A549 (cell line): ENCODE results near the gene IP6K1.

Source experiments
- CEBPB ChIP-seq, 2 experiments: fragments of >200 bp in 1 of 2; sonication (Bioruptor Twin) in 1 of 2; formaldehyde crosslinking in 1 of 2; IDR thresholded peaks; 2 replicates each; pipeline ENCODE4 v1.6.1; 2012 to 2016
- EP300 ChIP-seq, 2 experiments: fragments of >200 bp; sonication (Bioruptor Twin); formaldehyde crosslinking; IDR thresholded peaks; 2 replicates in 1 of 2; 3 replicates in 1 of 2; pipeline ENCODE4 v1.6.1; 2016 to 2017
- HDAC2 ChIP-seq: fragments of 200-600 bp; sonication (generic); IDR thresholded peaks from 2 replicates; pipeline ENCODE4 v1.6.1; 2016
- KDM1A ChIP-seq: fragments of 200-600 bp; sonication (generic); IDR thresholded peaks from 2 replicates; pipeline ENCODE4 v1.6.1; 2016; ENCODE audit warnings: low read depth, mild to moderate bottlenecking
- MAFK ChIP-seq: fragments of 450-650 bp; IDR thresholded peaks from 2 replicates; pipeline ENCODE4 v1.6.1; 2014; ENCODE audit not compliant: partially characterized antibody
- POLR2A ChIP-seq: IDR thresholded peaks from 2 replicates; pipeline ENCODE4 v1.6.1; 2012; ENCODE audit warnings: mild to moderate bottlenecking, low read length
- POLR2AphosphoS2 ChIP-seq: conservative IDR thresholded peaks from 2 replicates; pipeline ENCODE4 v1.6.1; 2012; ENCODE audit warnings: low read length, improper control_type of control experiment, inconsistent platforms
- RAD21 ChIP-seq, 2 experiments: fragments of >200 bp in 1 of 2; sonication (Bioruptor Twin) in 1 of 2; formaldehyde crosslinking in 1 of 2; IDR thresholded peaks in 1 of 2; conservative IDR thresholded peaks in 1 of 2; 2 replicates in 1 of 2; 3 replicates in 1 of 2; pipeline ENCODE4 v1.6.1; 2012 to 2018; ENCODE audit warnings: inconsistent platforms in 1 of 2
- RCOR1 ChIP-seq: fragments of 150-350 bp; IDR thresholded peaks from 2 replicates; pipeline ENCODE4 v1.6.1; 2014; ENCODE audit warnings: antibody characterized with exemption, low read length, low read depth
- TF ChIP-seq, protein P1 (sequence below): fragments of >200 bp; sonication (Bioruptor Twin); formaldehyde crosslinking; IDR thresholded peaks from 3 replicates; pipeline ENCODE4 v1.5.1; 2016
- TF ChIP-seq, protein P2 (sequence below): fragments of >200 bp; sonication (Bioruptor Twin); formaldehyde crosslinking; IDR thresholded peaks from 2 replicates; pipeline ENCODE4 v1.6.1; 2016
- TF ChIP-seq, protein P3 (sequence below): fragments of 150-350 bp; IDR thresholded peaks from 2 replicates; pipeline ENCODE4 v1.6.1; 2014; ENCODE audit warnings: low read depth, mild to moderate bottlenecking, low read length

DNA sequence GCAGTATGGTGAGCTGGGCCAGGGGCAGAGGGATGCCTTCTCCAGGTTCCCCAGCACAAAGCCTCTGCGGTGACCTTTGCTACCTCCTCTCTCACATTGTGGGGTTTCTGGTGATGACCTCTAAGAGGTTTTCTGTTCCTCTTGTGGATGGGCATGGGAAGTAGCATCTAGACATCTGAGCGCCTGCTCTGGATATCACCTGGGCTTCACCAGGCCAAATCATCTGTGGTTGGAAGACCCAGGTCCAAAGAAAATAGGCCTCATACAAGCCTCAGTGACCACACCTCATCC lies 105.2 kb downstream of the IP6K1 start:
- no peak for TF ChIP-seq POLR2A
- TF ChIP-seq, protein P1, sequence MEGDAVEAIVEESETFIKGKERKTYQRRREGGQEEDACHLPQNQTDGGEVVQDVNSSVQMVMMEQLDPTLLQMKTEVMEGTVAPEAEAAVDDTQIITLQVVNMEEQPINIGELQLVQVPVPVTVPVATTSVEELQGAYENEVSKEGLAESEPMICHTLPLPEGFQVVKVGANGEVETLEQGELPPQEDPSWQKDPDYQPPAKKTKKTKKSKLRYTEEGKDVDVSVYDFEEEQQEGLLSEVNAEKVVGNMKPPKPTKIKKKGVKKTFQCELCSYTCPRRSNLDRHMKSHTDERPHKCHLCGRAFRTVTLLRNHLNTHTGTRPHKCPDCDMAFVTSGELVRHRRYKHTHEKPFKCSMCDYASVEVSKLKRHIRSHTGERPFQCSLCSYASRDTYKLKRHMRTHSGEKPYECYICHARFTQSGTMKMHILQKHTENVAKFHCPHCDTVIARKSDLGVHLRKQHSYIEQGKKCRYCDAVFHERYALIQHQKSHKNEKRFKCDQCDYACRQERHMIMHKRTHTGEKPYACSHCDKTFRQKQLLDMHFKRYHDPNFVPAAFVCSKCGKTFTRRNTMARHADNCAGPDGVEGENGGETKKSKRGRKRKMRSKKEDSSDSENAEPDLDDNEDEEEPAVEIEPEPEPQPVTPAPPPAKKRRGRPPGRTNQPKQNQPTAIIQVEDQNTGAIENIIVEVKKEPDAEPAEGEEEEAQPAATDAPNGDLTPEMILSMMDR: no peak
- no peak for TF ChIP-seq RAD21 (conservative IDR thresholded peaks at IDR 0.05 in 1 of 2, IDR thresholded peaks at IDR 0.05 in 1 of 2)
- no peak for TF ChIP-seq EP300 (IDR thresholded peaks at IDR 0.05)
- TF ChIP-seq, protein P2, sequence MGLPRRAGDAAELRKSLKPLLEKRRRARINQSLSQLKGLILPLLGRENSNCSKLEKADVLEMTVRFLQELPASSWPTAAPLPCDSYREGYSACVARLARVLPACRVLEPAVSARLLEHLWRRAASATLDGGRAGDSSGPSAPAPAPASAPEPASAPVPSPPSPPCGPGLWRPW: no peak
- TF ChIP-seq, protein P3, sequence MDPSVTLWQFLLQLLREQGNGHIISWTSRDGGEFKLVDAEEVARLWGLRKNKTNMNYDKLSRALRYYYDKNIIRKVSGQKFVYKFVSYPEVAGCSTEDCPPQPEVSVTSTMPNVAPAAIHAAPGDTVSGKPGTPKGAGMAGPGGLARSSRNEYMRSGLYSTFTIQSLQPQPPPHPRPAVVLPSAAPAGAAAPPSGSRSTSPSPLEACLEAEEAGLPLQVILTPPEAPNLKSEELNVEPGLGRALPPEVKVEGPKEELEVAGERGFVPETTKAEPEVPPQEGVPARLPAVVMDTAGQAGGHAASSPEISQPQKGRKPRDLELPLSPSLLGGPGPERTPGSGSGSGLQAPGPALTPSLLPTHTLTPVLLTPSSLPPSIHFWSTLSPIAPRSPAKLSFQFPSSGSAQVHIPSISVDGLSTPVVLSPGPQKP: no peak
- TF ChIP-seq KDM1A: no peak
- no peak for TF ChIP-seq MAFK
- TF ChIP-seq CEBPB (IDR thresholded peaks at IDR 0.05): no peak
- no peak for TF ChIP-seq RCOR1
- no peak for TF ChIP-seq POLR2AphosphoS2
- TF ChIP-seq HDAC2: no peak
